ENCODE results near the gene KLF17. TPM values are rescaled to one million over a fixed set of nuclear protein-coding genes. Genes with fewer than 3 reads are reported as not detected.

The KLF17 gene
- total RNA-seq, 1 donor from 2014 or later, result not detected

DNA sequence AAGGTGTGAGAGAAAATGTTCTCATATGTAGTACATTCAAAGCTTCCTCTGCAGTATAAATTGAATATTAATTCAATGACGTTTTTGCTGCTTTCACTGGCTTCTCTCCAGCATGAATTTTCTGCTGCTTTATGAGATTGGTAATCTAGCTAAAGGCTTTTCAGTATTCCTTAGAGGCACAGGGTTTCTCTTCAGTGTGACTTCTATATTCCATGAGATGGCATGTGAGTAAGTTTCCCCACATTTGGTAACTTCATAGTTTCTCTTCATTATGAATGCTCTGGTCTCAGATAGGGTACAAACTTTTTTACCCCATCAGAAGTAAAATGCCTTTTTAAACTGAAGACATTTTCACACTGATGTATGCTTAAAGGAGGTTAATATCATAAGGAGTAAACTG is 33.2 kb downstream of the KLF17 start:
- no peak for DNase-seq (ENCODE audit: low read depth, low spot score)

DNA sequence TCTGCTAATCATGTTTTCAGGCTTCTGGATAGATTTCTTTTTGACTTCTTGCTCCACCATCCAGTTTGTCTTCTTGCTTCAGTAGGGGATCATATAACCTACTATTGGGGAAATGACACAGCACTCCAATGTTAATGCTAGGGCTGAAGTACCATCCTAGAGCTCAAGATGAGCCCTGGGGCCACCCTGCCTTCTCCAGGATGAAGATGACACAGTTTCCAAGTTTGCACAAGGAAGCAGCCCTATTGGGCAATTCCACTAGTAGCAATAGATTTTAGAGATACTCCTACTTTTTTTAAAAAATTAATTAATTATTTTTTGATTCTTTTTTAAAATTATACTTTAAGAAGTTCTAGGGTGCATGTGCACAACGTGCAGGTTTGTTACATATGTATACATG is 34.1 kb downstream of the KLF17 start:
- DNase-seq (ENCODE audit: low read depth, low spot score), result no peak

- DNase-seq (ENCODE audit: low read depth, low spot score), result no peak
Measured at GRCh38 chr1:44154049-44154448, 35.4 kb downstream of the KLF17 start.

DNA sequence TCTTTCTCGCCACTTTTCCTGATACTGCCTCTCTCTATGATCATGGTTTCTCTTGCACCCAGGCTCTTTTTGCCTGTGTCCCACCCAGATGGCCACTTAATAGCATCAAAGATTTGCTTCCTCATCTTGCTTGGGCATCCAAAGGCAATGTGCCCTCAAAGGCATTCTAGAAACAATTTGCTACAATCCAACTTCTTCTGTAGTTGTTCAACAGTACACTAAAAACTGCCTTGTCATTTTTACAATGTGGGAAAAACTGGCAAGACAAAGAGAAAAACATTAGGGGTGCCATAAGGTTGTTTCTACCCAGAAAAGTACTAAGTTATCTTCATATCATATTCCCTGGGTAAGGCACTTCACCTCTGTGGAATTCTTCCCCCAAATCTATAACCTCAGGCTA is 39.3 kb downstream of the KLF17 start:
- DNase-seq (ENCODE audit: low read depth, low spot score), result no peak

DNA sequence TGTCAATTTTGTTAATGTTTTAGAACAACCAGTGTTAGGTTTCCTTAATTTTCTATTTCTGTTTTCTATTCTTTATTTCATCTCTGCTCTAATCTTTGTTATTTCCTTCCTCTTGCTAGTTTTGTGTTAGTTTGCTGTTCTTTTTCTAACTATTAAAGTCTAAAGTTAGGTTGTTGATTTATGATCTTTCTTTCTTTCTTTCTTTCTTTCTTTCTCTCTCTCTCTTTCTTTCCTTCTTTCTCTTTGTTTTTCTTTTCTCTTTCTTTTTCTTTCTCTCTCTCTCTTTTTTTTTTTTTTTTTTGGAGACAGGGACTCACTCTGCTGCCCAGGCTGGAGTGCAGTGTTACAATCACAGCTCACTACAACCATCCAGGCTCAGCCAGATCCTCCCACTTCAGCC is 40.2 kb downstream of the KLF17 start:
- DNase-seq (ENCODE audit: low read depth, low spot score), result no peak

DNA sequence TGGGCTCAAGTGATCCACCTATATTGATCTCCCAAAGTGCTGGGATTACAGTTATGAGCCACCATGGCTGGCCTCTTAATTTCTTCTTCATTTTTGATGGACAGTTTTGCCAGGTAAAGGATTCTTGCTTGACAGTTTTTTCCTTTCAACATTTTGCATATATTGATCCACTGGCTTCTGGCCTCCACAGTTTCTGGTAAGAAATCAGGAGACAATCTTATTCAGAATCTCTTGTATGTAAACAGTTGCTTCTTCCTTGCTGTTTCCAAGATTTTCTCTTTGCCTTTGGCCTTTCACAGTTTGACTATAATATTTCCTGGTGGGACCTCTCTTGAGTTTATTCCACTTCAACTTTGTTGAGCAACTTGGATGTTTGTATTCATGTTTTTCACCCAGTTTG is 42.9 kb downstream of the KLF17 start:
- DNase-seq (ENCODE audit: low read depth, low spot score), result no peak

GRCh38 chr1:44168520-44169098 is 50.0 kb downstream of the KLF17 start:
- DNase-seq (ENCODE audit: low read depth, low spot score), result no peak

- DNase-seq (ENCODE audit: low read depth, low spot score), result no peak
Measured at GRCh38 chr1:44170281-44170823, 51.7 kb downstream of the KLF17 start.

DNA sequence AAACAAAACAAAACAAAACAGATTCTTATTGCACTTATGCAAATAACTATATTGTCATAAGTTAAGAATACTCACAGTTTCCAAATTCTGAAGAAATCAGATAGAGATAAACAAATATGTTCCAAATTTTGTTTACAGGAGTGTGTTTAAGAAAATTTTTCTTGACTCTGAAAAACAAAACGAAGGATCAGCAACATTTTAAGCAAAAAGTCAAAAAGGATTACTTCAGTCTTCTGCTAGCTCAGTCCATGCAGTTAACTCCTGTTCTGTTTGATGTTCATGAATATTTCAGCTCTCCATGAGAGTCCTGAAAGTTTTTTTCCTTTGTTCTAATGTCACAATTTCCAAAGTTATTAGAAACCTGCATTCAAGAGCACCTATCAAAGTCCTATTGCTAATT is 56.0 kb downstream of the KLF17 start:
- DNase-seq (ENCODE audit: low read depth, low spot score), result no peak

Other genes with a start within 250 kb of the KLF17 start
- gene ARTN, start 185.0 kb upstream of the KLF17 start, total RNA-seq, result not detected in 2 replicates
- 8.6 and 17.6 TPM in 2 replicates for gene IPO13, start 171.9 kb upstream of the KLF17 start, total RNA-seq
- gene DPH2, start 148.8 kb upstream of the KLF17 start, total RNA-seq, result 25.9 and 35.7 TPM in 2 replicates
- 96.9 and 107 TPM in 2 replicates for gene ATP6V0B, start 143.9 kb upstream of the KLF17 start, total RNA-seq
- 75.5 and 100 TPM in 2 replicates for gene B4GALT2, start 139.6 kb upstream of the KLF17 start, total RNA-seq
- gene CCDC24, start 127.2 kb upstream of the KLF17 start, total RNA-seq, result 2.1 and 2.8 TPM in 2 replicates
- 0.40 and 0.60 TPM in 2 replicates for gene SLC6A9, start 87.4 kb upstream of the KLF17 start, total RNA-seq
- not detected in 2 replicates for gene KLF18, start 22.8 kb downstream of the KLF17 start, total RNA-seq
- gene DMAP1, start 94.7 kb downstream of the KLF17 start, total RNA-seq, result 30.9 and 34.8 TPM in 2 replicates
- gene ERI3, start 236.4 kb downstream of the KLF17 start, total RNA-seq, result 40.0 and 43.9 TPM in 2 replicates